ENCODE measurements around the gene CRACDL. TPM values are rescaled to one million over a fixed set of nuclear protein-coding genes. Genes with fewer than 3 reads are reported as not detected.

CRACDL gene
- total RNA-seq, 2 experiments from 2014 or later = 0.36 to 1.5 TPM

GRCh38 chr2:98935111-98935770, 784 bp downstream of the CRACDL start:
- DNase-seq = no peak
- POLR2A ChIA-PET = no interaction called here
- Histone ChIP-seq H3K27me3 (ENCODE audit: control insufficient read depth in 1 of 2, insufficient read depth in 2 of 2, low read length in 2 of 2) (peaks cover 30 to 42% of the 10 kb centered on the region in 2 experiments), H3K36me3 (ENCODE audit: insufficient read depth, low read length) (no peaks in the 10 kb centered on the region), H3K4me1 (ENCODE audit: insufficient read depth, low read length) (peaks cover 13% of the 10 kb centered on the region), H3K4me3 (ENCODE audit: low read length) (no peak overlapping the region), H3K9me3 (ENCODE audit: control insufficient read depth in 1 of 2, insufficient read depth in 1 of 2, low read length in 2 of 2) (peaks cover 0 to 3% of the 10 kb centered on the region in 2 experiments), H3K27ac (ENCODE audit: low read depth in 1 of 2, low read length in 2 of 2) (no peak overlapping the region)
- CTCF ChIA-PET = interaction anchor here (0.6 kb wide), 1 partner anchor 65 kb away, joined by 3 read pairs; no protein-coding TSS in a partner anchor
- H3K27ac Mint-ChIP-seq = no peak overlapping the region
- H3K9me3 Mint-ChIP-seq = no peaks in the 10 kb centered on the region
- intact Hi-C loops (cut with DNase I, micrococcal nuclease) = no loop called here
- ATAC-seq (ENCODE audit: poor library complexity) = no peak
- TF ChIP-seq CTCF (IDR thresholded peaks at IDR 0.05) = no peak
- H3K4me1 Mint-ChIP-seq (ENCODE audit: low read depth) = peaks cover 16% of the 10 kb centered on the region
- peaks cover 78% of the 10 kb centered on the region for H3K27me3 Mint-ChIP-seq
- H3K4me3 Mint-ChIP-seq = peak overlapping the region; percentile 84
- no peaks in the 10 kb centered on the region for H3K36me3 Mint-ChIP-seq (ENCODE audit: low read depth)

DNA sequence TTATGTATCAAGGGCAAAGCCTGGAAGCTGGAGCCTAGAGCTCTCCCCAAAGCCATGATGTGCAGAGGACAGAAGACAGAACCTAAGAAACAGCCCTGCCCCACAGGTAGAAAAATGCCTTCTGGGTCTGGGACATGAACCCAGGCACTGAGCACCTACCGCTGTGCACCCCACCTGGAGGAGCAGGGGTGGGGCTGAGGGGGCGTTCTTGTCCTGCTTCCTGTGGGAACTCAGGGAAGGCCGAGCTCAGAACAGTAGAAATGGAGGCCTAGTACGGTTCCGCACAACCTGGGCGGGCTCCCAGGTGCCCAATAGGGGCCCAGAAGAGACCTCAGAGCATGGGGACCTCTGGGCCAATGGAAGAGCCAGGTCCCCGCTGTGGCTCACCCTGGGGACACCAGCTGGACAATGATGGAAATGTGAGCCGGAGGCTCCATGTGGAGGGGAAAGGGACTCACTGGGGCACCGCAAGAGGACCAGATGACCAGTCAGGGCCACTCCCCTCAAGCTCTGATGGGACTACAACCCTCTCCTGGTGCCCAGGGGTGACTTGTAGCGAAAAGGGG, 3.2 kb downstream of the CRACDL start:
- Histone ChIP-seq H3K4me1 (ENCODE audit: insufficient read depth, low read length) (peaks cover 13% of the 10 kb centered on the region), H3K9me3 (ENCODE audit: control insufficient read depth in 1 of 2, insufficient read depth in 1 of 2, low read length in 2 of 2) (peaks cover 0 to 3% of the 10 kb centered on the region in 2 experiments), H3K4me3 (ENCODE audit: low read length) (no peak overlapping the region), H3K36me3 (ENCODE audit: insufficient read depth, low read length) (no peaks in the 10 kb centered on the region), H3K27me3 (ENCODE audit: control insufficient read depth in 1 of 2, insufficient read depth in 2 of 2, low read length in 2 of 2) (peaks cover 20 to 22% of the 10 kb centered on the region in 2 experiments), H3K27ac (ENCODE audit: low read depth in 1 of 2, low read length in 2 of 2) (no peak overlapping the region)
- POLR2A ChIA-PET = no interaction called here
- no peak for TF ChIP-seq CTCF (IDR thresholded peaks at IDR 0.05)
- no peak overlapping the region for H3K27ac Mint-ChIP-seq
- peaks cover 16% of the 10 kb centered on the region for H3K4me1 Mint-ChIP-seq (ENCODE audit: low read depth)
- H3K36me3 Mint-ChIP-seq (ENCODE audit: low read depth) = no peaks in the 10 kb centered on the region
- H3K27me3 Mint-ChIP-seq = peaks cover 59% of the 10 kb centered on the region
- CTCF ChIA-PET = no interaction called here
- ATAC-seq (ENCODE audit: poor library complexity) (no peak), DNase-seq (no peak)
- intact Hi-C loops (cut with DNase I, micrococcal nuclease) = no loop called here
- no peaks in the 10 kb centered on the region for H3K9me3 Mint-ChIP-seq
- H3K4me3 Mint-ChIP-seq = no peak overlapping the region

- H3K9me3 ChIP-seq (ENCODE audit: control insufficient read depth in 1 of 2, insufficient read depth in 1 of 2, low read length in 2 of 2) = peaks cover 0 to 2% of the 10 kb centered on the region in 2 experiments
- Mint-ChIP-seq H3K9me3 (no peaks in the 10 kb centered on the region), H3K4me1 (ENCODE audit: low read depth) (peaks cover 9% of the 10 kb centered on the region), H3K27ac (no peak overlapping the region), H3K4me3 (no peak overlapping the region), H3K27me3 (peaks cover 52% of the 10 kb centered on the region), H3K36me3 (ENCODE audit: low read depth) (no peaks in the 10 kb centered on the region)
- H3K4me3 ChIP-seq (ENCODE audit: low read length) = no peak overlapping the region
- ATAC-seq (ENCODE audit: poor library complexity) (no peak), DNase-seq (no peak)
- H3K4me1 ChIP-seq (ENCODE audit: insufficient read depth, low read length) = peaks cover 12% of the 10 kb centered on the region
- no peak for TF ChIP-seq CTCF (IDR thresholded peaks at IDR 0.05)
- no peaks in the 10 kb centered on the region for H3K36me3 ChIP-seq (ENCODE audit: insufficient read depth, low read length)
- H3K27me3 ChIP-seq (ENCODE audit: control insufficient read depth in 1 of 2, insufficient read depth in 2 of 2, low read length in 2 of 2) = peaks cover 15 to 18% of the 10 kb centered on the region in 2 experiments
- CTCF ChIA-PET = no interaction called here
- POLR2A ChIA-PET = no interaction called here
- intact Hi-C loops (cut with DNase I, micrococcal nuclease) = no loop called here
- H3K27ac ChIP-seq (ENCODE audit: low read depth in 1 of 2, low read length in 2 of 2) = no peak overlapping the region
Measured at GRCh38 chr2:98932164-98932563, 3.9 kb downstream of the CRACDL start.

Data from CD4-positive, alpha-beta T cell (primary cell).